ENCODE data around the gene ZMIZ1.

- no peak for TF ChIP-seq CTCF (conservative IDR thresholded peaks at IDR 0.05; ENCODE audit: low read depth, low read length)
- no peak for TF ChIP-seq EZH2 (IDR thresholded peaks at IDR 0.05; ENCODE audit: borderline replicate concordance, low read depth, low read length, poor library complexity, severe bottlenecking)
Observed at GRCh38 chr10:79310911-79311573, 242.3 kb downstream of the ZMIZ1 start.
